CD8-positive, alpha-beta memory T cell (primary cell): ENCODE results near the gene OPRD1. TPM values are rescaled to one million over a fixed set of nuclear protein-coding genes. Genes with fewer than 3 reads are reported as not detected.
A peak's percentile ranks its signal among the peaks of the same experiment; 100 is the strongest.
"Not testable (repeated sequence)": the region's sequence is repeated elsewhere in the genome, so short reads cannot be mapped to it uniquely, and the experiment has no call there.

ENCODE experiments used
- CTCF ChIA-PET: fragments of 350-600 bp; sonication (Branson Sonifier 250); formaldehyde crosslinking; loops from one replicate; lab custom pipeline; 2021; ENCODE audit warnings: antibody characterized with exemption; lab: Charles Lee
- POLR2A ChIA-PET: fragments of 350-600 bp; sonication (Branson Sonifier 250); formaldehyde crosslinking; loops from one replicate; lab custom pipeline; 2021; ENCODE audit warnings: antibody characterized with exemption; lab: Charles Lee
- DNase-seq, 5 donors: peaks; one replicate each; pipeline versions ENCODE4 v3.0.0 to v3.0.0-alpha.2; 2020 to 2022; ENCODE audit warnings: mixed read lengths in 1 of 5
- H3K27ac ChIP-seq: one replicate; pipeline ENCODE4 v1.7.0; 2013; ENCODE audit warnings: low read depth, mild to moderate bottlenecking, low read length, moderate library complexity
- H3K27me3 ChIP-seq: 2 replicates; pipeline ENCODE4 v1.7.0; 2013; ENCODE audit warnings: low read length, mild to moderate bottlenecking; ENCODE audit not compliant: insufficient read depth, poor library complexity, severe bottlenecking
- H3K36me3 ChIP-seq: 2 replicates; pipeline ENCODE4 v1.7.0; 2013; ENCODE audit warnings: mild to moderate bottlenecking, low read length, moderate library complexity; ENCODE audit not compliant: insufficient read depth
- H3K4me1 ChIP-seq: 2 replicates; pipeline ENCODE4 v1.7.0; 2013; ENCODE audit warnings: mild to moderate bottlenecking, low read length, moderate library complexity; ENCODE audit not compliant: insufficient read depth
- H3K4me3 ChIP-seq: 2 replicates; pipeline ENCODE4 v1.7.0; 2013; ENCODE audit warnings: mild to moderate bottlenecking, low read length
- H3K9me3 ChIP-seq: 2 replicates; pipeline ENCODE4 v1.7.0; 2013; ENCODE audit warnings: mild to moderate bottlenecking, low read length
- H3K27ac Mint-ChIP-seq, 8 donors: one replicate each; pipeline ENCODE4 v1.8.0; 2020 to 2021; ENCODE audit warnings: mixed read lengths in 8 of 8, mild to moderate bottlenecking in 6 of 8, inconsistent platforms in 3 of 8, moderate library complexity in 3 of 8
- H3K27me3 Mint-ChIP-seq, 2 donors: one replicate each; pipeline ENCODE4 v1.8.0; 2020 to 2021; ENCODE audit warnings: mixed read lengths in 2 of 2, mild to moderate bottlenecking in 1 of 2, moderate library complexity in 1 of 2
- H3K36me3 Mint-ChIP-seq, 3 donors: one replicate each; pipeline ENCODE4 v1.8.0; 2020 to 2021; ENCODE audit warnings: mixed read lengths in 3 of 3, inconsistent platforms in 1 of 3, mild to moderate bottlenecking in 1 of 3
- H3K4me1 Mint-ChIP-seq, 3 donors: one replicate each; pipeline ENCODE4 v1.8.0; 2020 to 2021; ENCODE audit warnings: mixed read lengths in 3 of 3, inconsistent platforms in 1 of 3, mild to moderate bottlenecking in 1 of 3
- H3K4me3 Mint-ChIP-seq, 7 donors: one replicate each; pipeline ENCODE4 v1.8.0; 2020 to 2021; ENCODE audit warnings: mixed read lengths in 7 of 7, mild to moderate bottlenecking in 6 of 7, moderate library complexity in 4 of 7, inconsistent platforms in 2 of 7
- H3K9me3 Mint-ChIP-seq, 5 donors: one replicate each; pipeline ENCODE4 v1.8.0; 2020 to 2022; ENCODE audit warnings: mixed read lengths in 5 of 5, mild to moderate bottlenecking in 3 of 5, moderate library complexity in 2 of 5, inconsistent platforms in 1 of 5
- polyA plus RNA-seq: library from polyadenylated mRNA; unstranded; fragments of 300-500 nt; fragmentation: Illumina TruSeq; gene quantifications from one replicate; pipeline ENCODE4 v1.2.3, GENCODE V29; 2021
- total RNA-seq, 2 experiments: library from RNA; stranded (reverse); gene quantifications; one replicate each; pipeline ENCODE4 v1.2.3, GENCODE V29; 2021

Gene OPRD1
- total and polyA plus RNA-seq, 3 experiments from 2014 or later = 0.02 TPM; not detected in 2

GRCh38 chr1:28833381-28833780 lies 21.4 kb downstream of the OPRD1 start:
- Mint-ChIP-seq H3K9me3 (no peaks in the 10 kb centered on the region), H3K36me3 (no peaks in the 10 kb centered on the region), H3K4me1 (no peaks in the 10 kb centered on the region), H3K27ac (no peak overlapping the region), H3K27me3 (peaks cover 2 to 7% of the 10 kb centered on the region in 2 donors), H3K4me3 (no peak overlapping the region)
- no peaks in the 10 kb centered on the region for H3K27me3 ChIP-seq
- DNase-seq = no peak
- H3K27ac ChIP-seq = no peak overlapping the region
- H3K36me3 ChIP-seq = no peaks in the 10 kb centered on the region
- ChIA-PET POLR2A (no interaction called here), CTCF (no interaction called here)
- no peak overlapping the region for H3K4me3 ChIP-seq
- H3K4me1 ChIP-seq = no peaks in the 10 kb centered on the region
- H3K9me3 ChIP-seq = no peaks in the 10 kb centered on the region

- Histone ChIP-seq H3K27me3 (no peaks in the 10 kb centered on the region), H3K36me3 (no peaks in the 10 kb centered on the region), H3K9me3 (no peaks in the 10 kb centered on the region), H3K27ac (no peak overlapping the region), H3K4me1 (no peaks in the 10 kb centered on the region), H3K4me3 (no peak overlapping the region)
- Mint-ChIP-seq H3K9me3 (no peaks in the 10 kb centered on the region), H3K27me3 (peaks cover 4 to 10% of the 10 kb centered on the region in 2 donors), H3K4me3 (no peak overlapping the region), H3K4me1 (no peaks in the 10 kb centered on the region), H3K36me3 (no peaks in the 10 kb centered on the region), H3K27ac (peak overlapping the region in 1 of 8 donors; percentile 54)
- no peak for DNase-seq
- ChIA-PET CTCF (interaction anchor here (0.8 kb wide), 1 partner anchor 42 kb away, joined by 3 read pairs; no protein-coding TSS in a partner anchor), POLR2A (no interaction called here)
Observed at GRCh38 chr1:28835237-28835650, 23.3 kb downstream of the OPRD1 start.

- Mint-ChIP-seq H3K27ac (no peak overlapping the region), H3K27me3 (peaks cover 4 to 16% of the 10 kb centered on the region in 2 donors), H3K4me3 (no peak overlapping the region), H3K9me3 (no peaks in the 10 kb centered on the region), H3K4me1 (no peaks in the 10 kb centered on the region), H3K36me3 (no peaks in the 10 kb centered on the region)
- ChIA-PET POLR2A (no interaction called here), CTCF (interaction anchor here (0.6 to 1.2 kb wide), 2 partner anchors 19 to 27 kb away, joined by 3 read pairs; no protein-coding TSS in a partner anchor)
- Histone ChIP-seq H3K27ac (no peak overlapping the region), H3K36me3 (no peaks in the 10 kb centered on the region), H3K4me1 (no peaks in the 10 kb centered on the region), H3K4me3 (no peak overlapping the region), H3K9me3 (no peaks in the 10 kb centered on the region), H3K27me3 (no peaks in the 10 kb centered on the region)
- DNase-seq = no peak
Observed at GRCh38 chr1:28836421-28836956, 24.5 kb downstream of the OPRD1 start.

GRCh38 chr1:28840928-28841544 lies 29.1 kb downstream of the OPRD1 start:
- no peak for DNase-seq
- H3K9me3 ChIP-seq = no peaks in the 10 kb centered on the region
- POLR2A ChIA-PET = no interaction called here
- Mint-ChIP-seq H3K27ac (no peak overlapping the region), H3K36me3 (no peaks in the 10 kb centered on the region), H3K4me3 (no peak overlapping the region), H3K9me3 (no peaks in the 10 kb centered on the region), H3K4me1 (peaks cover 0 to 4% (median 0%) of the 10 kb centered on the region in 3 donors), H3K27me3 (peaks cover 2 to 16% of the 10 kb centered on the region in 2 donors)
- peaks cover 5% of the 10 kb centered on the region for H3K4me1 ChIP-seq
- H3K27me3 ChIP-seq = no peaks in the 10 kb centered on the region
- no peak overlapping the region for H3K4me3 ChIP-seq
- no peak overlapping the region for H3K27ac ChIP-seq
- no peaks in the 10 kb centered on the region for H3K36me3 ChIP-seq
- CTCF ChIA-PET = no interaction called here

DNA sequence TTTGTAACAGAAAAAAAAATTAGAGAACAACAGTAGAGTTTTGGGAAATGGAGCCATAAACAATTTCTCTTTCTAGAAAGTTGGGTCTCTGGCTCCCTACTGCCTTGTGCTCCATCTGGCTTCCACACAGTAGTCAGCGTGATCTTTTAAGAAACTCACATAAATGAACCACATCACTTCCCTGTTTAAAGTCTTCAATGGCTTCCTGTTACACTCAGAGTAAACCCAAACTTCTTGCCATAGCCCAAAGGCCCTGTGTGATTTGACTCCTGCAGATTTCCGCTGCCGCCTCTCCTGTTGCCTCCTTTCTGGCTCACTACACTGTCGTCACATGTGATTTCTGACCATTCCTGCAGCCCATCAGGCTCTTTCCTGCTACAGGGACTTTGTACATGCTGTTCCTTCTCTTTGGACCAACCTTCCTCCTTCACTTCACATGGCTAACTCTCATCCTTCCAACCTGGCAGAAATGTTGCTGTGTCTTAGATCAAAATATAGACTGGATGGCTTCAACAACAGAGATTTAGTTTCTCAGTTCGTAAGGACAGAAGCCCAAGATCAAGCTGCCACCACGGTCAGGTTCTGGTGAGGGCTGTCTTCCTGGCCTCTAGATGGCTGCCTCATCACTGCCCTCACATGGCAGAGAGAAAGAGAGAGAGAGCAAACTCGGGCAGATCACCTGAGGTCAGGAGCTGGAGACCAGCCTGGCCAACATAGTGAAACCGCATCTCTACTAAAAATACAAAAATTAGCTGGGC lies 34.0 kb downstream of the OPRD1 start:
- Mint-ChIP-seq H3K27ac (no peak overlapping the region), H3K27me3 (peaks cover 4 to 8% of the 10 kb centered on the region in 2 donors), H3K4me1 (peaks cover 0 to 6% (median 0%) of the 10 kb centered on the region in 3 donors), H3K36me3 (no peaks in the 10 kb centered on the region), H3K9me3 (no peaks in the 10 kb centered on the region), H3K4me3 (no peak overlapping the region)
- DNase-seq = no peak
- ChIA-PET POLR2A (no interaction called here), CTCF (no interaction called here)
- Histone ChIP-seq H3K4me1 (peaks cover 5% of the 10 kb centered on the region), H3K36me3 (no peaks in the 10 kb centered on the region), H3K9me3 (no peaks in the 10 kb centered on the region), H3K27ac (no peak overlapping the region), H3K4me3 (no peak overlapping the region), H3K27me3 (no peaks in the 10 kb centered on the region)

- H3K27ac ChIP-seq, H3K27me3 ChIP-seq, H3K36me3 Mint-ChIP-seq, H3K27ac Mint-ChIP-seq, H3K4me3 ChIP-seq, H3K4me3 Mint-ChIP-seq, H3K9me3 ChIP-seq, H3K36me3 ChIP-seq, POLR2A ChIA-PET, H3K4me1 Mint-ChIP-seq, CTCF ChIA-PET, H3K4me1 ChIP-seq, DNase-seq, H3K9me3 Mint-ChIP-seq: not testable (repeated sequence)
- H3K27me3 Mint-ChIP-seq = peaks cover 4 to 14% of the 10 kb centered on the region in 2 donors
Observed at GRCh38 chr1:28847207-28847606, 35.2 kb downstream of the OPRD1 start.

DNA sequence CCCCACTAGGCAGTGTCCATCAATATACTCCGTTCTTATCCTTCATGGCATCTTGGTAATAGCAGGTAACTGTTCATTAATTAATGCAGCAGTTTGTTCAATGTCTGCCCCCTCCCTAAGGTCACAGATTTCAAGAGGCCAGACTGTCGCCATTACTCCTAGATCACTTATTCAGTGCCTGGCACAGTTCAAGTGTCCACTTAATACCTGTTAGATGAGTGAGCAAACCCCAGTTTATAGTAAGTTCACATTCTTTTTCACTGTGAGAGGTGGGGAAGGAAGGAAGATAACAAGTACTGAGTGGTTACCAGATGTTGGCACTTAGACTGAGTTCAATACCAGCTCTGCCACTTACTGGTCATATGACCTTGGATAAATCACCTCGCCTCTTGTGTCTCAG lies 36.4 kb downstream of the OPRD1 start:
- Mint-ChIP-seq H3K27me3 (peaks cover 4 to 16% of the 10 kb centered on the region in 2 donors), H3K27ac (no peak overlapping the region), H3K9me3 (no peaks in the 10 kb centered on the region), H3K36me3 (no peaks in the 10 kb centered on the region), H3K4me1 (peaks cover 0 to 6% (median 0%) of the 10 kb centered on the region in 3 donors), H3K4me3 (no peak overlapping the region)
- Histone ChIP-seq H3K27ac (no peak overlapping the region), H3K36me3 (no peaks in the 10 kb centered on the region), H3K4me1 (peaks cover 5% of the 10 kb centered on the region), H3K9me3 (no peaks in the 10 kb centered on the region), H3K27me3 (no peaks in the 10 kb centered on the region), H3K4me3 (no peak overlapping the region)
- POLR2A ChIA-PET = no interaction called here
- CTCF ChIA-PET = no interaction called here
- DNase-seq = no peak

DNA sequence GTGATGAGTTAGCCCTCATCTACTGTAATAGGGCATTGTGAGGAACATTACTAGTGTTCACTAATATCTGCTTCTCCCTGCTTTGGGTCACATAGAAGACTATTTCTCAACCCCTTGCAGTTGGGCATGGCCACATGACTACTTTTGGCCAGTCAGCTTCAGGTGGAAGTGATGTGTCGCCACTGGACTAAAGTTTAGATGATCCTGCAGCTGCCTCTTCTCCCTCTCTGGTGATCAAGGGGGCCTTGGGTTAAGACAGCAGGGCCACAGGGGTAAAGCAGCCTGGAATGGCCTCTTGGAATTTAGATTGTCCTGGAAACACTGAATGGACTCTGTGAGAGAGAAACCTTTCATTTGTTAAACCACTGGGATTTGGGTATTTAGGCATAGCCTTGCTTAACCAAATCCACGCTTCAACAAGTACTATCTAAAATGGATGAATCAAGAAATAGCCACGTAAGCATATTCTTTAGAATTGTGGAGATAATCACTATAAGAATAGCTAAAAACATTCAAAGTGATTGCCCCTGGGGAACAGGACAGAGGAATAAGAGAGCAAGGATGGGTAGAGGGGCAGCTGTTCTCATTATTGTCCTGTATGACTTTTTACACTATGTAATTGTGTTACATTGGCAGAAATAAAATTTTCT lies 41.2 kb downstream of the OPRD1 start:
- peaks cover 8 to 30% of the 10 kb centered on the region in 2 donors for H3K27me3 Mint-ChIP-seq
- DNase-seq = no peak
- ChIA-PET CTCF (no interaction called here), POLR2A (no interaction called here)
- no peaks in the 10 kb centered on the region for H3K36me3 Mint-ChIP-seq
- H3K27me3 ChIP-seq = no peaks in the 10 kb centered on the region
- H3K4me3 Mint-ChIP-seq = no peak overlapping the region
- H3K9me3 Mint-ChIP-seq = no peaks in the 10 kb centered on the region
- no peak overlapping the region for H3K27ac Mint-ChIP-seq
- H3K4me3 ChIP-seq = no peak overlapping the region
- no peaks in the 10 kb centered on the region for H3K4me1 ChIP-seq
- H3K4me1 Mint-ChIP-seq = peaks cover 0 to 4% (median 0%) of the 10 kb centered on the region in 3 donors
- H3K9me3 ChIP-seq = no peaks in the 10 kb centered on the region
- no peak overlapping the region for H3K27ac ChIP-seq
- no peaks in the 10 kb centered on the region for H3K36me3 ChIP-seq
